ENCODE measurements around the gene CNNM1.

CNNM1 gene

GRCh38 chr10:99375426-99375825 is 46.3 kb downstream of the CNNM1 start:
- DNase-seq = no peak

DNA sequence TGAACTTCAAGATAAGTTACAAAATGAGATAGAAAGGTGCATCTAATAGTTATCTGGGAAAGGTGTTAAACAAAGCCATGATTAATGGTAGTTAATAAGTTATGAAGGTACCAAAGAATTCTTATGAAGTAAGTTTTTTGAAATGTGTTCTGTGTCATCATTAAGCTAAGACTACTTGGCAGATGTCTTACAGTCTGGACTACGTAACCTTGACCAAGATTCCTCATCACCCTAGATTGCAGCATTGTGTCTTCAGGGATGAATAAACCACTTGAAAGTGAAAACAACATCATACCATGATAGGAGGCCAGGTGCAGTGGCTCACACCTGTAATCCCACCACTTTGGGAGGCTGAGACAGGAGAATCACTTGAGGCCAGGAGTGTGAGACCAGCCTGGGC is 53.0 kb downstream of the CNNM1 start:
- DNase-seq = no peak

DNA sequence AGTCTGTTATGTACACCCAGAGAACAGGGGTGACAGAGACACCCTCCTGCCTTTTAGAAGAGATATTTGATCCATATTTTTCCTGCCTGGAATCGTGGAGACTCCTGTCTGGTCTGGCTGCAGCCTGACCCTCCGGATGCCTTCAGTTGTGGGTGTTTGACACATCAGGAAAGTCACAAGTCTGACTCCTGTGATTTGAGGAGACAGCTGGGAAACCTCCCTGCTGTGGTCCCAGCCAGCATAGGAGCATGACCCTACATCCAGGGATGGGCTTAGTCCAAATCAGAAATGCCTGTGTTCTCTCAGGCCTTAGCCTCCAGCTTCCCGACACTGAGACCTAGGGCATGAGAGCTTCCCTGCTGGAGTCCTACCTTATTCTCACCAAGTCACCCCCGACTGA is 57.9 kb downstream of the CNNM1 start:
- DNase-seq = no peak

- no peak for DNase-seq
Measured at GRCh38 chr10:99387541-99387940, 58.4 kb downstream of the CNNM1 start.

DNA sequence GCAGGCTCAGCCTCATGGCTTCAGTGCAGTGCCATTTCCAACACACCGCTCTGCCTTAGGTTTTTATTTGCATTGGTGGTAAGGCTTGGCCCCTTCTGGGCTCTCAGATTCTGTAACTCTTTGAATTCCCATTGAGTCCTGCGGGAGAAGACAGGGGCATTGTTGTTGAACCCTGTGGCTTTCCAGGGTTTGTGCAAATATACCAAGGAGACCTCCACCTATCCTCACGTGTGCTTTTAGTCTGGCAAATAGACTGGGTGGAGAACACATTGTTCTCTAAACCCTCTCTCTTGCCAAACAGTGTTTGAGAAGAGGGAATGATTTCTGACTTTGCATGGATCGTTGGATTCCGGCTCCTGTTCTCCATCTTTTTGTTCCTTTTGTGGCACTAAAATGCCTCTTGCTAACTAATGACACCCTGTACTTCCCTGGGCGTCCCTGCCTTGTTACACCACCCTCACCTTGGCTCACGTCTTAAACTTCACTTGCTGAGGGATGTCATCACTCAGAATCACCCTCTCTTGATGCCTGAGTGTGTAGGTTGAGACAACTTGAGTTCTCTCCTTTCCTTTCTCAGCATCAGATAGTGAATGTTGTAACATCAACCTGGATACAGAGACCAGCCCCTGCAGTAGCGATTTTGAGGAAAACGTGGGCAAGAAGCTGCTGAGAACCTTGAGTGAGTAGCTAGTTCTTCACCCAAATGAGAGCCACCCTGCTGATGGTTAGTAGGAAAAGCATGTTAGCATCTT is 60.7 kb downstream of the CNNM1 start:
- no peak for DNase-seq

GRCh38 chr10:99391346-99391745 is 62.2 kb downstream of the CNNM1 start:
- no peak for DNase-seq

- DNase-seq = no peak
Measured at GRCh38 chr10:99393036-99393435, 63.9 kb downstream of the CNNM1 start.

GRCh38 chr10:99393683-99394082 is 64.5 kb downstream of the CNNM1 start:
- DNase-seq = no peak

DNA sequence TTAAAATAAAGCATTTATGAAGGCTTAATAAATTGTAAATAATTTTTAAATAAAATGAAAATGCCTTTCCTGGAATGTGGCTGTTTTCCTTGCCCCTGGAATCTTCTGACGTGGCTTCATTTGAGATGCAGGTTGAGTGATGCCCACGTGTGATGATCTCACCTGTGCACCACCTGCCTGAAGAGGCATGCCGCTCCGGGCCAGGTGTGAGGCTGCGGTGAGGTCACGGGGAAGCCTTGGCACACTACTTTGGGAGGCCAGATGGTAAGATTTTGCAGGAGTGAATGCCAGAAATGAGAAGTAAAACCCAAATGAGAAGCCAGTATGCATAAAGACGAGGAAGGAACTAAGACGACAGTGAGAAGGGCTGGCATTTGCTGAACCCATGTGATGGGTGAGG is 65.1 kb downstream of the CNNM1 start:
- no peak for DNase-seq

GRCh38 chr10:99394761-99395386 is 65.7 kb downstream of the CNNM1 start:
- DNase-seq = no peak

DNA sequence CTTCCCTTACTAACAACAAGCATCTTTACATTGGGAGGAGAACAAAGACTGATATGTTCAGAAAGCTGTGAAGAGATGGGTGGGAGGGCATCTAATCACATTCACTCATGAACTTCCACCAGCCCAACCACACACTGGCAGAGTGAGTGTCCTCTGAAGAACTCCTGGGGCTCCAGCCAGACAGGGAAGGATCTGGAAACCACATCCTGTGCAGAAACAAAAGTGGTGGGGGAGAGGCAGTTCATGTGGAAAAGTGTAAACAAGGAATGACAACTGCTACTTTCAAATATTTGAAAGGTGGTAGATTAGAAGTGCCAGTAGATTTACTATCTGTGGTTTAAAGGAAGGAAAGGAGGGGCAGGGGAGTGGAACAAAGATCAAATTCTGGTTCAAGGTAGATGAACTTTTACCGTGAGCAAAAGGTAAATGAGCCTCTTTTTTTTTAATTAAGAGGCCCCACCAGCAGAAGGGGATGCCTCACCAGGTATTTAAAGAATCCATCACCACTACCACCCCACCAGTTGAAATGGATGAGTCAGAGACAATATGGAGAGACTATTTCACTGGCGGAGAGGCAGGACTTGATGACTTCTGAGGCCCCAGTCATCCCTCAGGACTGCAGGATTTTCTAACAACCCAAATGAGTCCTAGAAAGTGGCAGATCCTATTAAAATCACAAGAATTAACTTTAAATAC is 66.7 kb downstream of the CNNM1 start:
- DNase-seq = no peak

GRCh38 chr10:99396471-99396870 is 67.3 kb downstream of the CNNM1 start:
- DNase-seq = no peak

- no peak for DNase-seq
Measured at GRCh38 chr10:99399664-99400063, 70.5 kb downstream of the CNNM1 start.

- no peak for DNase-seq
Measured at GRCh38 chr10:99403674-99404073, 74.5 kb downstream of the CNNM1 start.

DNA sequence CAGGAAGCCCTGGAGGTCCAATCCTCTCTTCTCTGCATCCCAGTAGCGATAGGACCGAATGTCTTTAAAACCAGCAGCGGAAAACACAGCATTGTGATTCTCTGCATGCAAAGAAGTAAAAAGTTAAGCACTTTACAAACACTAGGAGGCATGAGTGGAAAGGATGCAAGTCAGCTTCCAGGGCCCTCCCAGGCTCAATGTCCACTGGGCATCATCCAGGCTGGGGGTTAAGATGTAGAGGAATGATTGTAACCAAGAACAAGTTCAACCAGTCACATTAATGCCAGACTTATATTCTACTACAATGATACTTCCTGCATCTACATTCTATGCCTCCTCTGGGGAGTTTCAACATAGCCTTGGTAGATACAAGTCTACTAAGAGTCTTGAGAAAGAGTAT is 77.0 kb downstream of the CNNM1 start:
- DNase-seq = no peak

DNA sequence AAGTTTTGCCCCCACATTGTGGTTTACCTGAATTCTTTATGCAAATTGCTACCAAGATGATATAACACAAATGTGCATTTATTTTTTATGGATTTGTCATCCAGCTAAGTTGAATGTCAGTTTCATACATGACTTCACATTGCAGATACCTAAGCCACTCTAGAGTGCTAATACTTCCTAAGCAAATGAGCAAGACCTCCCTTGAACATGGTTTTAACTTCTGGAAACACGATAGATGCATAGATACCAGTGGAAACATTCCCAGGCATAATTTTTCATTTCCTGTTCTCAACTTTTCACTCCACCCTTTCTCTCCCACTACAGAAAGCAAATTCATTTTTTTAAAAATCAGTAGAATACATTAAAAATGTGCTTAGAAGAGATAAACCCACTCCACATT is 81.0 kb downstream of the CNNM1 start:
- no peak for DNase-seq

DNA sequence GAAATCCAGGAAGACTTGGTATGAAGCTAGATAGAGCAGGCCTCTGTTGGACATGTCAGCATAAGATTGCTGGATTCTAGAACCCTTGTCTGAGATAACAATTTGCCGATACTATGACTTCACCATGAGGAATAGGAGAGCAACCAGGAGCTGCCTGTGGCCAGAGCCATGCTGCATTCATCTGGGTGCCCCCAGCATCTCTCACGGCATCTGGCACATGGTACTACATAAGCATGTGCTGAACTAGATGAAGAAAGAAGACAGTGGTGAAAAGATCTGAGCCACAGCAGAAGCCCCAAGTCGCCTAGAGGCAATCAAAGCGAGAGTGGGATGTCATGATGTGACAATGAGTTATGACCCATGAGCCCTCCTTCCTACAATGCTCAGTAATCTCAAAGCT is 81.7 kb downstream of the CNNM1 start:
- no peak for DNase-seq

GRCh38 chr10:99411546-99411945 is 82.4 kb downstream of the CNNM1 start:
- no peak for DNase-seq

DNA sequence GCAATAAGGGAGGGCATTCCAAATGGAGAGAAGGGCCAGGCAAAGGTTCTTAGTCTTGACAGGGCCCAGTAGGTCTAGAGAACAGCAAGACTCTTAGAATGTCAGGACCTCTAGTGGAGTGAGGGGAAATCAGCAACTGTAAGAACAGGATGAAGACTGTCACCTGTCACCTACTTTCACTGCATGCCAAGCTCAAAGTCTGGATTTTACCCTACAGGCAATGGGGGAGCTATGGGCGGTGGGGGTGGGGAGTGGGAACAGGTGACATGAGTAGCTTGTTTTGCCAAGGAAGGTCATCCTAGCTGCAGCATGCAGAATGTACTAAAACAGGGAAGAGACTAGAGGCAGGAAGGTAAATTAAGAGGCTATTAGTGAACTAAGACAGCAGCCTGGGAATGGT is 82.9 kb downstream of the CNNM1 start:
- DNase-seq = no peak

- no peak for DNase-seq
Measured at GRCh38 chr10:99418910-99419624, 89.9 kb downstream of the CNNM1 start.

- no peak for DNase-seq
Measured at GRCh38 chr10:99419688-99420087, 90.5 kb downstream of the CNNM1 start.

- no peak for DNase-seq
Measured at GRCh38 chr10:99421233-99421739, 92.1 kb downstream of the CNNM1 start.

DNA sequence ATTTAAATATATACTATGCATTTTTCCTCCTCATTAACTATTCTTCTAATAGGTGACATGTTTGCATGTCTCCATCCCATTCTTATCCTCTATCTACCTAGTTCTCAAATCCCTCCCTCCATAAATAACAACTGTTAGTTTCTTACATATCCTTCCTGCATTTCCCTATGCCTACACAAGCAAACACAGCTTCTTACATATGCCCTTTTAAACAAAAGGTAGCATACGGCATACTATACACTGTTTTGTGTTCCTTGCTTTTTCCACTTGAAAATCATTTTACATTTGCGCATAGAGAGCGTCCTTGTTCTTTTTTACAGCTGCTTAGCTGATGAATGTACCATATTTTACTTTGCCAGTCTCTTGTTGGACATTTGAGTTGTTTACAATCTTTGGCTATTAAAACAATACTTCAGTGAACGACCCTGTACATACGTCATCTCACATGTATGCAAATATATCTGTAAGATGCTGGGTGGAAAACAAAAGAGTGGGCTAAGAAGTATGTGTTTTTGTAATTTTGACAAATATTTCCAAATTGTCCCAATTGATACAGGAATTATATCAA is 93.5 kb downstream of the CNNM1 start:
- no peak for DNase-seq

Measured in activated T-cell treated with anti-CD3 and anti-CD28 coated beads, Interleukin-2, amount 50 U/mL, for 1 hour (primary cell).